SK-N-SH treated with all-trans-retinoic acid at 6 μM for 48 hours (cell line): ENCODE data around the gene TSR1.

Experiments used
- ARNTL ChIP-seq: fragments of 450-650 bp; formaldehyde crosslinking; IDR thresholded peaks from 2 replicates; pipeline ENCODE4 v1.5.0; 2020; ENCODE audit warnings: low read depth, mild to moderate bottlenecking, moderate library complexity, borderline replicate concordance
- CREB5 ChIP-seq: fragments of 250-450 bp; sonication (Bioruptor Pico); IDR thresholded peaks from 2 replicates; pipeline ENCODE4 v1.5.1; 2020; ENCODE audit warnings: low read depth, mild to moderate bottlenecking, moderate library complexity
- CSDC2 ChIP-seq: fragments of 250-450 bp; sonication (Bioruptor Pico); IDR thresholded peaks from 2 replicates; pipeline ENCODE4 v1.5.0; 2020; ENCODE audit warnings: mild to moderate bottlenecking, moderate library complexity
- CSRNP3 ChIP-seq: fragments of 250-450 bp; sonication (Bioruptor Pico); IDR thresholded peaks from 2 replicates; pipeline ENCODE4 v1.5.1; 2021; ENCODE audit warnings: mild to moderate bottlenecking, moderate library complexity
- ESRRG ChIP-seq: fragments of 250-450 bp; sonication (Bioruptor Pico); IDR thresholded peaks from 2 replicates; pipeline ENCODE4 v1.6.1; 2021; ENCODE audit warnings: mild to moderate bottlenecking
- ISL1 ChIP-seq: fragments of 250-450 bp; sonication (Bioruptor Pico); IDR thresholded peaks from 2 replicates; pipeline ENCODE4 v2.1.2; 2022; ENCODE audit warnings: mild to moderate bottlenecking, moderate library complexity
- PPARA ChIP-seq: fragments of 250-450 bp; sonication (Bioruptor Pico); IDR thresholded peaks from 2 replicates; pipeline ENCODE4 v1.5.0; 2020; ENCODE audit warnings: mild to moderate bottlenecking, borderline replicate concordance
- TSHZ2 ChIP-seq: fragments of 250-450 bp; sonication (Bioruptor Pico); IDR thresholded peaks from 2 replicates; pipeline ENCODE4 v1.5.0; 2020; ENCODE audit warnings: mild to moderate bottlenecking, moderate library complexity
- ZFP3 ChIP-seq: fragments of 250-450 bp; sonication (Bioruptor Pico); IDR thresholded peaks from 2 replicates; pipeline ENCODE4 v1.5.0; 2020; ENCODE audit warnings: mild to moderate bottlenecking, moderate library complexity
- ZFP30 ChIP-seq: fragments of 450-650 bp; formaldehyde crosslinking; IDR thresholded peaks from 2 replicates; pipeline ENCODE4 v1.5.0; 2022; ENCODE audit warnings: mild to moderate bottlenecking, moderate library complexity
- ZNF70 ChIP-seq: fragments of 450-650 bp; formaldehyde crosslinking; IDR thresholded peaks from 2 replicates; pipeline ENCODE4 v1.5.0; 2020; ENCODE audit warnings: mild to moderate bottlenecking, moderate library complexity
- ZNF8 ChIP-seq: fragments of 450-650 bp; formaldehyde crosslinking; IDR thresholded peaks from 2 replicates; pipeline ENCODE4 v1.5.0; 2020; ENCODE audit warnings: mild to moderate bottlenecking, moderate library complexity

GRCh38 chr17:2312736-2313135 is 23.5 kb downstream of the TSR1 start:
- TF ChIP-seq CSDC2 (CRISPR knock-in tag) (no peak), CSRNP3 (CRISPR knock-in tag) (no peak), TSHZ2 (no peak), CREB5 (CRISPR knock-in tag) (no peak), ZNF70 (CRISPR knock-in tag) (no peak), ZFP30 (CRISPR knock-in tag) (no peak), PPARA (CRISPR knock-in tag) (no peak), ISL1 (no peak), ARNTL (no peak), ZNF8 (CRISPR knock-in tag) (no peak), ESRRG (CRISPR knock-in tag) (no peak), ZFP3 (CRISPR knock-in tag) (no peak)
